Thyroid gland (tissue), 4 donors: Measurements from ENCODE around the gene COL6A2. TPM values are rescaled to one million over a fixed set of nuclear protein-coding genes. Genes with fewer than 3 reads are reported as not detected.
"Not testable (repeated sequence)": the region's sequence is repeated elsewhere in the genome, so short reads cannot be mapped to it uniquely, and the experiment has no call there.

Source experiments
- DNase-seq, 2 donors: peaks; one replicate each; pipeline ENCODE4 v3.0.0-alpha.2; 2019
- H3K27ac ChIP-seq, 3 donors: fragments of 200-600 bp; sonication (generic); 1 replicate in 2 of 3; 2 replicates in 1 of 3; pipeline ENCODE4 v1.5.1; 2016 to 2019; ENCODE audit warnings: mild to moderate bottlenecking in 1 of 3, moderate library complexity in 1 of 3
- H3K27me3 ChIP-seq: fragments of 200-600 bp; sonication (generic); one replicate; pipeline ENCODE4 v1.5.1; 2019
- H3K36me3 ChIP-seq, 2 donors: fragments of 200-600 bp; sonication (generic); one replicate each; pipeline ENCODE4 v1.5.1; 2016 to 2019
- H3K4me1 ChIP-seq, 2 donors: fragments of 200-600 bp; sonication (generic); one replicate each; pipeline ENCODE4 v1.5.1; 2017 to 2019
- H3K4me3 ChIP-seq, 3 donors: fragments of 200-600 bp; sonication (generic); replicated peaks in 1 of 3; 1 replicate in 2 of 3; 2 replicates in 1 of 3; pipeline ENCODE4 v1.5.1; 2016; ENCODE audit warnings: mild to moderate bottlenecking in 1 of 3
- H3K9me3 ChIP-seq: fragments of 200-600 bp; sonication (generic); one replicate; pipeline ENCODE4 v1.5.1; 2017
- POLR2A ChIP-seq, 2 donors: fragments of 450-650 bp; IDR thresholded peaks; one replicate each; pipeline ENCODE4 v1.6.1; 2017; ENCODE audit warnings: antibody characterized with exemption in 2 of 2, mild to moderate bottlenecking in 2 of 2, moderate library complexity in 1 of 2
- WGBS, 2 donors: methylation state at CpG; one replicate each; pipeline ENCODE4 v1.1.5; 2017; 5-methylcytosine and 5-hydroxymethylcytosine counted together
- intact Hi-C: fragments of 100-400 bp; cut with DNase I; formaldehyde crosslinking; loops from one replicate; pipeline ENCODE4 v1.15.1; 2023
- total RNA-seq, 4 donors: library from RNA; depleted of rRNA; stranded (reverse); fragments of >200 nt; gene quantifications; one replicate each; pipeline ENCODE4 v1.2.3, GENCODE V29; 2016
- TF ChIP-seq, protein P1 (sequence below), 6 experiments: fragments of 200-600 bp in 3 of 6; fragments of 450-650 bp in 3 of 6; sonication (generic) in 3 of 6; IDR thresholded peaks; one replicate each; pipeline ENCODE4 v1.5.1; 2016 to 2019; ENCODE audit warnings: antibody characterized with exemption in 6 of 6, mild to moderate bottlenecking in 2 of 6, inconsistent platforms in 1 of 6, moderate library complexity in 1 of 6

COL6A2 gene
- total RNA-seq, 4 donors from 2014 or later: 79.4 to 191 (median 172) TPM

DNA sequence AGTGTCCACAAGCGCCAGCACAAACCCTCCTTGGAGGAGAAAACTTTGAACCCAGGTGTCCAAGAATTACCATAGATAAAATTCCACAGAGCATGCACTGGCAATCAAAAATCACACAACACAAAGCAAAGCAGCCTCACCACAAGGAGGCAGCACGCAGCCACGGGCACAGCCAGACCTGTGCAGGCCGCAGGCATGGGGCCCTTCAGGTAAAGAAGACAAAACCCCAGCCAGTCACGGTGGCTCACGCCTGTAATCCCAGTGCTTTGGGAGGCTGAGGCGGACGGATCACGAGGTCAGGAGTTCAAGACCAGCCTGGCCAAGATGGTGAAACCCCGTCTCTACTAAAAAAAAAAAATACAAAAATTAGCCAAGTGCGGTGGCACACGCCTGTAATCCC lies 49.5 kb downstream of the COL6A2 start:
- WGBS, 2 donors: 75 to 82% methylated on average over 9 to 12 of the region's 12 CpGs
- H3K4me1 ChIP-seq, H3K27ac ChIP-seq, H3K4me3 ChIP-seq, intact Hi-C loops, H3K27me3 ChIP-seq, H3K36me3 ChIP-seq, H3K9me3 ChIP-seq: not testable (repeated sequence)
- TF ChIP-seq, protein P1, sequence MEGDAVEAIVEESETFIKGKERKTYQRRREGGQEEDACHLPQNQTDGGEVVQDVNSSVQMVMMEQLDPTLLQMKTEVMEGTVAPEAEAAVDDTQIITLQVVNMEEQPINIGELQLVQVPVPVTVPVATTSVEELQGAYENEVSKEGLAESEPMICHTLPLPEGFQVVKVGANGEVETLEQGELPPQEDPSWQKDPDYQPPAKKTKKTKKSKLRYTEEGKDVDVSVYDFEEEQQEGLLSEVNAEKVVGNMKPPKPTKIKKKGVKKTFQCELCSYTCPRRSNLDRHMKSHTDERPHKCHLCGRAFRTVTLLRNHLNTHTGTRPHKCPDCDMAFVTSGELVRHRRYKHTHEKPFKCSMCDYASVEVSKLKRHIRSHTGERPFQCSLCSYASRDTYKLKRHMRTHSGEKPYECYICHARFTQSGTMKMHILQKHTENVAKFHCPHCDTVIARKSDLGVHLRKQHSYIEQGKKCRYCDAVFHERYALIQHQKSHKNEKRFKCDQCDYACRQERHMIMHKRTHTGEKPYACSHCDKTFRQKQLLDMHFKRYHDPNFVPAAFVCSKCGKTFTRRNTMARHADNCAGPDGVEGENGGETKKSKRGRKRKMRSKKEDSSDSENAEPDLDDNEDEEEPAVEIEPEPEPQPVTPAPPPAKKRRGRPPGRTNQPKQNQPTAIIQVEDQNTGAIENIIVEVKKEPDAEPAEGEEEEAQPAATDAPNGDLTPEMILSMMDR (IDR thresholded peaks at IDR 0.05): peak in 1 of 6 experiments; percentile 19
- DNase-seq: peak in 1 of 2 donors; percentile 24

DNA sequence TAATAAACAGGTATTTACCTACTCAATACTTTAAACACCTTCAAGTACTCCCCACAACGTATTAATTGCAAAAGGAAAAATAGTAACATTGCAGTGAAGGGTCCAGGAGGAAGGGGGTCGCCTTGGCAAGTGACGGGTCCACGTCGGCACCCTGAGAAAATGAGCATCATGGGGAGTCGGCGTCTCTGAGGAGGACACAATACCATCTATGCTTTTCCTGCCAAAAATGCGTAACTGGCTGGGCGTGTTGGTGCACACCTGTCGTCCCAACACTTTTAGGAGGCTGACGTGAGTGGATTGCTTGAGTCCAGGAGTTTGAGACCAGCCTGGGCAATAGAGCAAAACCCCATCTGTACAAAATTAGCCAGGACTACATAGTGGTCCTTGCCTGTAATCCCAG lies 50.2 kb downstream of the COL6A2 start:
- WGBS, 2 donors: 92 to 96% methylated on average over 11 of the region's 11 CpGs
- H3K4me1 ChIP-seq: peaks cover 4 to 5% of the 10 kb centered on the region in 2 donors
- no peak overlapping the region for H3K4me3 ChIP-seq
- H3K36me3 ChIP-seq: no peaks in the 10 kb centered on the region
- H3K27ac ChIP-seq: no peak overlapping the region
- no peak for DNase-seq
- no peaks in the 10 kb centered on the region for H3K27me3 ChIP-seq
- no peaks in the 10 kb centered on the region for H3K9me3 ChIP-seq
- intact Hi-C loops: no loop called here
- TF ChIP-seq, protein P1 (IDR thresholded peaks at IDR 0.05): no peak
- TF ChIP-seq POLR2A (IDR thresholded peaks at IDR 0.05): no peak

DNA sequence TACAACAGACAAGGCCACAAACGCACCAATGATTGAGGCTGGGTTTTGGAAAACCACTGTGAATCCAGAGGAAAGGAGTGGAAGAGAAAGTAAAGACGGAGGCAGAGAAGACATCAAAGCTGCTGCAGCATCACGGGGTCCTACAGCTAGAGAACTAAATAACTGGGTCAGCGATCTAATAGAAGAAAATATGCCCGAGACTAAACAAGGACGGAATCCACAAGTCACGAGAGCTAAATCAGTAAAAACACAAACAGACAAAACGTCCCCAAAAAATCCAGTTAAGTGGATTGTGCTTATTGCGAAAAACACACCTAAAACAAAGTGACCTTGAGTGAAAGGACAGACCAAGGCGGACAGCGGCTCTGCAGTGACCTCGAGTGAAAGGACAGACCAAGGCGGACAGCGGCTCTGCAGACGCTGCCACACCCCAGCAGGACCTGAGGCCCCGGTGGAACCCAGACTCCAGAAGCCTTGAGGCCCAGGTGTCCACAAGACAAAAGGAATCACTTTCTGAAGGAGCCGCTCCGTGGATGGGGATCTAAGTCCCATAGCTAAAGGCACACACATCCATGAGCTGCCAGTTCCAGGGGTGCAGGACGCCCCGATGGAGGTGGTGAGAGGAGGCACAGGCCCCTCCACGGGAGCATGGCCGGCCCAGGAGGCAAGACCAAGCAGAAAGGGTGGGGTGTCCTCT lies 51.4 kb downstream of the COL6A2 start:
- WGBS, 2 donors: 87 to 89% methylated on average over 22 of the region's 22 CpGs
- intact Hi-C loops: no loop called here
- no peaks in the 10 kb centered on the region for H3K27me3 ChIP-seq
- no peaks in the 10 kb centered on the region for H3K9me3 ChIP-seq
- H3K36me3 ChIP-seq: no peaks in the 10 kb centered on the region
- no peak overlapping the region for H3K4me3 ChIP-seq
- no peak overlapping the region for H3K27ac ChIP-seq
- peaks cover 10 to 11% of the 10 kb centered on the region in 2 donors for H3K4me1 ChIP-seq
- peak in 1 of 2 donors; percentile 1 for DNase-seq
- TF ChIP-seq, protein P1 (IDR thresholded peaks at IDR 0.05): no peak
- TF ChIP-seq POLR2A (IDR thresholded peaks at IDR 0.05): no peak

DNA sequence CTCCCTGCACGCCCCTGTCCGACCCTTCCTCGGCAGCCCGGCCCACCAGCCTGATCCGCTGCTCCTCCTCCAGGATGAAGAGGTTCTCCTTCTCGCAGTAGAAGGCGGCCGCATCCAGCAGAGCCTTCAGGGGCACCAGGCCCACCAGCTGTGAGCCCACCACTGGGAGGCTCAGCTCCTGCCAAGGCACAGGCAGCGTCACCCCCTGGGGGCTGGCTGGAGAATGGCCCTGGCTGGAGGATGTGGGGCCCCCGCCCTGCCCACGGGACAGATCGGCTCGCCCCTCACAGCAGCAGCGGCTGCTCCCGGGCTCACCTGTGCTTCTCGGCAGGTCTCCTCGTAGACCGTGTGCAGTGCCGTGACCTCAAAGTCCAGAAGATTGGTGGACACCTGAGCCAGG lies 52.2 kb downstream of the COL6A2 start:
- peak in 1 of 2 donors; percentile 1 for DNase-seq
- Histone ChIP-seq H3K9me3 (no peaks in the 10 kb centered on the region), H3K4me1 (peaks cover 10 to 11% of the 10 kb centered on the region in 2 donors), H3K27ac (no peak overlapping the region), H3K27me3 (no peaks in the 10 kb centered on the region), H3K36me3 (no peaks in the 10 kb centered on the region), H3K4me3 (no peak overlapping the region)
- intact Hi-C loops: no loop called here
- TF ChIP-seq POLR2A (IDR thresholded peaks at IDR 0.05): no peak
- TF ChIP-seq, protein P1 (IDR thresholded peaks at IDR 0.05): no peak
- 79 to 83% methylated on average over 10 to 13 of the region's 19 CpGs for WGBS, 2 donors

DNA sequence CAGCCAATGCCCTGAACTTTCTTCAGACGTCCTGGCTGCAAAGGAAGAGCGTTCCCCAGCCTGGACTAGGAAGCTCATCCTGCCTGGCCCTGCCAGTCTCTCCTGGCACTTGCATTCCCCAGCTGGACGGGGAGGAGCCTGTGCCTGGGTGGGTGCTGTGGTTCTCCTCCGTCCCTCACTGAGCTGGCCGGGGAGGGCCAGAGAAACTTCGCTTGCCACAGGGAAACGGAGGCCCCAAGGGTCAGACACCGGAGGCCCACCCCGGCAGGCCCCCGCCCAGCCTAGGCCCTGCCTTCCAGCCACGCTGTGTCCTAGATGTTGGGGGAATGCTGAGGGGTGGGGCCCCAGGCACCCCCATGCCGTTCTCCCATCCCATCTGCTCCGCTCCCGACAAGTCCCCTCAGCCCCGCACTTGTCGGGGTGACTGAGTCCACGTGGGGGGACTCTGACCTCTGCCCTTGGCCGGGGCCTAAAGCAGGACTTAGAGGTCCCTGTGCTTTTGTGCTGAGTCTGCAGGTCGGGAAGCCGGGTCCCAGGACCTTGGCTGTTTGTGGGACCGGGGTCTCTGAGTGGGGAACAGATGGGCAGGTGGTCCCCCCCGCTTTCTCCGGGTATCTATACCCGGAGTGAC lies 52.7 kb downstream of the COL6A2 start:
- TF ChIP-seq, protein P1 (IDR thresholded peaks at IDR 0.05): no peak

More for the DNA sequence above, 52.7 kb downstream of the COL6A2 start:
- H3K9me3 ChIP-seq: no peaks in the 10 kb centered on the region
- no peak overlapping the region for H3K27ac ChIP-seq
- WGBS, 2 donors: 89 to 92% methylated on average over 14 to 18 of the region's 24 CpGs
- H3K4me1 ChIP-seq: peaks cover 10 to 11% of the 10 kb centered on the region in 2 donors
- no peaks in the 10 kb centered on the region for H3K27me3 ChIP-seq
- DNase-seq: peak in 1 of 2 donors; percentile 0
- H3K4me3 ChIP-seq: no peak overlapping the region
- intact Hi-C loops: no loop called here
- no peaks in the 10 kb centered on the region for H3K36me3 ChIP-seq
